GM23338 (cell line): ENCODE data around the gene ZCCHC14. TPM values are rescaled to one million over a fixed set of nuclear protein-coding genes. Genes with fewer than 3 reads are reported as not detected.

ENCODE experiments used
- ATAC-seq: fragments of 200-7000 bp; cut with Tn5 transposase; 3 replicates; pipeline ENCODE4 v1.9.1; 2020
- DNase-seq: peaks from one replicate; pipeline ENCODE4 v3.0.0-alpha.2; 2015; ENCODE audit warnings: low spot score
- H2AFZ ChIP-seq: fragments of 200-600 bp; sonication (generic); 2 replicates; pipeline ENCODE4 v1.8.0; 2016; ENCODE audit warnings: antibody characterized with exemption, mild to moderate bottlenecking, moderate library complexity
- H3F3A ChIP-seq: fragments of 200-600 bp; sonication (generic); replicated peaks from 2 replicates; pipeline ENCODE4 v1.8.0; 2017; ENCODE audit warnings: antibody characterized with exemption, mixed run types, low read depth
- H3K27ac ChIP-seq: fragments of 200-600 bp; sonication (generic); 2 replicates; pipeline ENCODE4 v1.6.1; 2016; ENCODE audit warnings: low read depth
- H3K27me3 ChIP-seq: fragments of 200-600 bp; sonication (generic); 2 replicates; pipeline ENCODE4 v1.8.0; 2016; ENCODE audit warnings: mild to moderate bottlenecking, mixed run types, moderate library complexity; ENCODE audit not compliant: insufficient read depth
- H3K36me3 ChIP-seq: fragments of 200-600 bp; sonication (generic); 2 replicates; pipeline ENCODE4 v1.8.0; 2016; ENCODE audit warnings: mild to moderate bottlenecking; ENCODE audit not compliant: insufficient read depth
- H3K4me1 ChIP-seq: fragments of 200-600 bp; sonication (generic); 2 replicates; pipeline ENCODE4 v1.8.0; 2016; ENCODE audit warnings: mild to moderate bottlenecking, moderate library complexity; ENCODE audit not compliant: insufficient read depth
- H3K4me2 ChIP-seq: fragments of 200-600 bp; sonication (generic); 2 replicates; pipeline ENCODE4 v1.7.1; 2017; ENCODE audit warnings: mixed run types
- H3K4me3 ChIP-seq: fragments of 200-600 bp; sonication (generic); 2 replicates; pipeline ENCODE4 v1.6.1; 2016; ENCODE audit warnings: mixed run types
- H3K79me2 ChIP-seq: fragments of 200-600 bp; sonication (generic); replicated peaks from 2 replicates; pipeline ENCODE4 v1.8.0; 2017; ENCODE audit warnings: mild to moderate bottlenecking; ENCODE audit not compliant: insufficient read depth
- H3K9me2 ChIP-seq: fragments of 200-600 bp; sonication (generic); 2 replicates; pipeline ENCODE4 v1.8.0; 2017; ENCODE audit not compliant: insufficient read depth
- H4K20me1 ChIP-seq: fragments of 200-600 bp; sonication (generic); replicated peaks from 2 replicates; pipeline ENCODE4 v1.8.0; 2017; ENCODE audit warnings: mild to moderate bottlenecking; ENCODE audit not compliant: insufficient read depth
- H3K27ac Mint-ChIP-seq: 2 replicates; pipeline ENCODE4 v1.8.0; 2020; ENCODE audit warnings: inconsistent platforms, mild to moderate bottlenecking, moderate library complexity, mixed read lengths
- H3K27me3 Mint-ChIP-seq: 3 replicates; pipeline ENCODE4 v1.8.0; 2022; ENCODE audit warnings: low read depth, mild to moderate bottlenecking, moderate library complexity, mixed read lengths, inconsistent platforms; ENCODE audit not compliant: insufficient read depth, poor library complexity
- H3K36me3 Mint-ChIP-seq: 3 replicates; pipeline ENCODE4 v1.8.0; 2021; ENCODE audit warnings: low read depth, mild to moderate bottlenecking, inconsistent platforms, moderate library complexity, mixed read lengths
- H3K4me1 Mint-ChIP-seq: 3 replicates; pipeline ENCODE4 v1.8.0; 2020; ENCODE audit warnings: mild to moderate bottlenecking, inconsistent platforms, mixed read lengths
- H3K4me3 Mint-ChIP-seq: 3 replicates; pipeline ENCODE4 v1.8.0; 2021; ENCODE audit warnings: moderate library complexity, mild to moderate bottlenecking, inconsistent platforms, mixed read lengths
- H3K9me3 Mint-ChIP-seq: 3 replicates; pipeline ENCODE4 v1.8.0; 2020; ENCODE audit warnings: moderate library complexity, mild to moderate bottlenecking, inconsistent platforms, mixed read lengths
- CREB1 ChIP-seq: fragments of 250-450 bp; sonication (Bioruptor Pico); IDR thresholded peaks from 2 replicates; pipeline ENCODE4 v1.5.0; 2020; ENCODE audit warnings: low read depth, mild to moderate bottlenecking, moderate library complexity
- CTCF ChIP-seq, 2 experiments: fragments of 200-600 bp in 1 of 2; sonication (generic) in 1 of 2; conservative IDR thresholded peaks; 2 replicates each; pipeline versions ENCODE4 v1.5.1 to v1.6.1; 2016 to 2017; ENCODE audit warnings: antibody characterized with exemption in 2 of 2, low read depth in 2 of 2, mild to moderate bottlenecking in 2 of 2, moderate library complexity in 1 of 2
- ETS1 ChIP-seq: IDR thresholded peaks from 2 replicates; pipeline ENCODE4 v1.6.1; 2016; ENCODE audit warnings: antibody characterized with exemption
- EZH2 ChIP-seq: fragments of 200-600 bp; sonication (generic); IDR thresholded peaks from one replicate; pipeline ENCODE4 v1.8.0; 2017; ENCODE audit warnings: antibody characterized with exemption, mild to moderate bottlenecking, low read depth; ENCODE audit not compliant: unreplicated experiment
- EZH2phosphoT487 ChIP-seq: fragments of 200-600 bp; sonication (generic); IDR thresholded peaks from one replicate; pipeline ENCODE4 v1.8.1; 2018; ENCODE audit warnings: antibody characterized with exemption; ENCODE audit not compliant: unreplicated experiment
- JUNB ChIP-seq: IDR thresholded peaks from one replicate; pipeline ENCODE4 v1.6.1; 2016; ENCODE audit warnings: antibody characterized with exemption; ENCODE audit not compliant: unreplicated experiment
- NANOG ChIP-seq: IDR thresholded peaks from 2 replicates; pipeline ENCODE4 v1.6.1; 2016; ENCODE audit warnings: antibody characterized with exemption, borderline replicate concordance
- POLR2AphosphoS5 ChIP-seq: IDR thresholded peaks from 2 replicates; pipeline ENCODE4 v1.6.1; 2016; ENCODE audit warnings: antibody characterized with exemption, low read depth
- REST ChIP-seq: IDR thresholded peaks from one replicate; pipeline ENCODE4 v1.6.1; 2018; ENCODE audit warnings: antibody characterized with exemption; ENCODE audit not compliant: unreplicated experiment
- STAT1 ChIP-seq: IDR thresholded peaks from one replicate; pipeline ENCODE4 v1.6.1; 2016; ENCODE audit warnings: antibody characterized with exemption; ENCODE audit not compliant: unreplicated experiment
- ZNF114 ChIP-seq: fragments of 250-450 bp; sonication (Bioruptor Pico); IDR thresholded peaks from 2 replicates; pipeline ENCODE4 v1.5.0; 2020; ENCODE audit warnings: mild to moderate bottlenecking, moderate library complexity
- ZNF331 ChIP-seq: fragments of 250-450 bp; sonication (Bioruptor Pico); IDR thresholded peaks from 2 replicates; pipeline ENCODE4 v1.5.0; 2020; ENCODE audit warnings: low read depth, mild to moderate bottlenecking, moderate library complexity
- polyA plus RNA-seq: library from polyadenylated mRNA; unstranded; fragments of >200 nt; fragmentation: Nextera tagmentation; extraction: Ambion mirVana; gene quantifications from 2 replicates; pipeline ENCODE4 v1.2.1, GENCODE V29; 2016
- total RNA-seq: library from RNA; depleted of rRNA; stranded (reverse); fragments of >200 nt; shearing (Covaris generic); gene quantifications from 2 replicates; pipeline ENCODE4 v1.2.3, GENCODE V29; 2014
- TF ChIP-seq, protein P1 (sequence below): fragments of 250-450 bp; sonication (Bioruptor Pico); IDR thresholded peaks from 2 replicates; pipeline ENCODE4 v1.5.0; 2020; ENCODE audit warnings: mild to moderate bottlenecking, moderate library complexity

Gene ZCCHC14
- total and polyA plus RNA-seq, 2 experiments from 2014 or later = 6.8 to 22.4 TPM

- Histone ChIP-seq H3K27me3 (peaks cover 14% of the 10 kb centered on the region), H2AFZ (no peak overlapping the region), H3K79me2 (peaks cover 37% of the 10 kb centered on the region), H3K4me2 (no peak overlapping the region), H3F3A (no peaks in the 10 kb centered on the region), H3K36me3 (no peaks in the 10 kb centered on the region), H3K4me3 (no peak overlapping the region), H4K20me1 (peaks cover 37% of the 10 kb centered on the region), H3K9me2 (no peaks in the 10 kb centered on the region), H3K4me1 (peaks cover 21% of the 10 kb centered on the region), H3K27ac (no peak overlapping the region)
- Mint-ChIP-seq H3K9me3 (no peaks in the 10 kb centered on the region; the same call in 2 of the 3 replicates), H3K36me3 (peaks cover 3% of the 10 kb centered on the region; the same call in 2 of the 3 replicates), H3K4me1 (peaks cover 47% of the 10 kb centered on the region), H3K4me3 (no peak overlapping the region; the same call in 2 of the 3 replicates), H3K27me3 (peaks cover 16% of the 10 kb centered on the region), H3K27ac (no peak overlapping the region)
- no peak for DNase-seq
- no peak for TF ChIP-seq NANOG
- no peak for TF ChIP-seq ETS1
- no peak for TF ChIP-seq REST
- TF ChIP-seq EZH2 = no peak
- TF ChIP-seq ZNF331 (CRISPR knock-in tag) = no peak
- no peak for TF ChIP-seq STAT1
- no peak for TF ChIP-seq POLR2AphosphoS5
- no peak for TF ChIP-seq EZH2phosphoT487
- TF ChIP-seq CTCF (conservative IDR thresholded peaks at IDR 0.05; ENCODE audit: low read depth in 2 of 2) = no peak
- TF ChIP-seq JUNB = no peak
- TF ChIP-seq, protein P1, sequence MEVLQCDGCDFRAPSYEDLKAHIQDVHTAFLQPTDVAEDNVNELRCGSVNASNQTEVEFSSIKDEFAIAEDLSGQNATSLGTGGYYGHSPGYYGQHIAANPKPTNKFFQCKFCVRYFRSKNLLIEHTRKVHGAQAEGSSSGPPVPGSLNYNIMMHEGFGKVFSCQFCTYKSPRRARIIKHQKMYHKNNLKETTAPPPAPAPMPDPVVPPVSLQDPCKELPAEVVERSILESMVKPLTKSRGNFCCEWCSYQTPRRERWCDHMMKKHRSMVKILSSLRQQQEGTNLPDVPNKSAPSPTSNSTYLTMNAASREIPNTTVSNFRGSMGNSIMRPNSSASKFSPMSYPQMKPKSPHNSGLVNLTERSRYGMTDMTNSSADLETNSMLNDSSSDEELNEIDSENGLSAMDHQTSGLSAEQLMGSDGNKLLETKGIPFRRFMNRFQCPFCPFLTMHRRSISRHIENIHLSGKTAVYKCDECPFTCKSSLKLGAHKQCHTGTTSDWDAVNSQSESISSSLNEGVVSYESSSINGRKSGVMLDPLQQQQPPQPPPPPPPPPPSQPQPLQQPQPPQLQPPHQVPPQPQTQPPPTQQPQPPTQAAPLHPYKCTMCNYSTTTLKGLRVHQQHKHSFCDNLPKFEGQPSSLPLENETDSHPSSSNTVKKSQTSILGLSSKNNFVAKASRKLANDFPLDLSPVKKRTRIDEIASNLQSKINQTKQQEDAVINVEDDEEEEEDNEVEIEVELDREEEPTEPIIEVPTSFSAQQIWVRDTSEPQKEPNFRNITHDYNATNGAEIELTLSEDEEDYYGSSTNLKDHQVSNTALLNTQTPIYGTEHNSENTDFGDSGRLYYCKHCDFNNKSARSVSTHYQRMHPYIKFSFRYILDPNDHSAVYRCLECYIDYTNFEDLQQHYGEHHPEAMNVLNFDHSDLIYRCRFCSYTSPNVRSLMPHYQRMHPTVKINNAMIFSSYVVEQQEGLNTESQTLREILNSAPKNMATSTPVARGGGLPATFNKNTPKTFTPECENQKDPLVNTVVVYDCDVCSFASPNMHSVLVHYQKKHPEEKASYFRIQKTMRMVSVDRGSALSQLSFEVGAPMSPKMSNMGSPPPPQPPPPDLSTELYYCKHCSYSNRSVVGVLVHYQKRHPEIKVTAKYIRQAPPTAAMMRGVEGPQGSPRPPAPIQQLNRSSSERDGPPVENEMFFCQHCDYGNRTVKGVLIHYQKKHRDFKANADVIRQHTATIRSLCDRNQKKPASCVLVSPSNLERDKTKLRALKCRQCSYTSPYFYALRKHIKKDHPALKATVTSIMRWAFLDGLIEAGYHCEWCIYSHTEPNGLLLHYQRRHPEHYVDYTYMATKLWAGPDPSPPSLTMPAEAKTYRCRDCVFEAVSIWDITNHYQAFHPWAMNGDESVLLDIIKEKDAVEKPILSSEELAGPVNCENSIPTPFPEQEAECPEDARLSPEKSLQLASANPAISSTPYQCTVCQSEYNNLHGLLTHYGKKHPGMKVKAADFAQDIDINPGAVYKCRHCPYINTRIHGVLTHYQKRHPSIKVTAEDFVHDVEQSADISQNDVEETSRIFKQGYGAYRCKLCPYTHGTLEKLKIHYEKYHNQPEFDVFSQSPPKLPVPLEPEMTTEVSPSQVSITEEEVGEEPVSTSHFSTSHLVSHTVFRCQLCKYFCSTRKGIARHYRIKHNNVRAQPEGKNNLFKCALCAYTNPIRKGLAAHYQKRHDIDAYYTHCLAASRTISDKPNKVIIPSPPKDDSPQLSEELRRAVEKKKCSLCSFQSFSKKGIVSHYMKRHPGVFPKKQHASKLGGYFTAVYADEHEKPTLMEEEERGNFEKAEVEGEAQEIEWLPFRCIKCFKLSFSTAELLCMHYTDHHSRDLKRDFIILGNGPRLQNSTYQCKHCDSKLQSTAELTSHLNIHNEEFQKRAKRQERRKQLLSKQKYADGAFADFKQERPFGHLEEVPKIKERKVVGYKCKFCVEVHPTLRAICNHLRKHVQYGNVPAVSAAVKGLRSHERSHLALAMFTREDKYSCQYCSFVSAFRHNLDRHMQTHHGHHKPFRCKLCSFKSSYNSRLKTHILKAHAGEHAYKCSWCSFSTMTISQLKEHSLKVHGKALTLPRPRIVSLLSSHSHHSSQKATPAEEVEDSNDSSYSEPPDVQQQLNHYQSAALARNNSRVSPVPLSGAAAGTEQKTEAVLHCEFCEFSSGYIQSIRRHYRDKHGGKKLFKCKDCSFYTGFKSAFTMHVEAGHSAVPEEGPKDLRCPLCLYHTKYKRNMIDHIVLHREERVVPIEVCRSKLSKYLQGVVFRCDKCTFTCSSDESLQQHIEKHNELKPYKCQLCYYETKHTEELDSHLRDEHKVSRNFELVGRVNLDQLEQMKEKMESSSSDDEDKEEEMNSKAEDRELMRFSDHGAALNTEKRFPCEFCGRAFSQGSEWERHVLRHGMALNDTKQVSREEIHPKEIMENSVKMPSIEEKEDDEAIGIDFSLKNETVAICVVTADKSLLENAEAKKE = no peak
- TF ChIP-seq ZNF114 = no peak
- no peak for TF ChIP-seq CREB1 (CRISPR knock-in tag)
- ATAC-seq = no peak
Observed at GRCh38 chr16:87492291-87492630, 563 bp downstream of the ZCCHC14 start.
